HL-60 (cell line): ENCODE results near the gene YTHDF2.

ENCODE experiments used
- POLR2AphosphoS5 ChIP-seq: IDR thresholded peaks from 2 replicates; pipeline ENCODE4 v1.6.1; 2012; ENCODE audit warnings: low read depth
- SPI1 ChIP-seq: IDR thresholded peaks from 2 replicates; pipeline ENCODE4 v1.6.1; 2012; ENCODE audit warnings: low read depth, mild to moderate bottlenecking, borderline replicate concordance
- TF ChIP-seq, protein P1 (sequence below): IDR thresholded peaks from one replicate; pipeline ENCODE4 v1.5.1; 2011; ENCODE audit warnings: low read length, control low read depth, inconsistent platforms; ENCODE audit not compliant: insufficient read depth

DNA sequence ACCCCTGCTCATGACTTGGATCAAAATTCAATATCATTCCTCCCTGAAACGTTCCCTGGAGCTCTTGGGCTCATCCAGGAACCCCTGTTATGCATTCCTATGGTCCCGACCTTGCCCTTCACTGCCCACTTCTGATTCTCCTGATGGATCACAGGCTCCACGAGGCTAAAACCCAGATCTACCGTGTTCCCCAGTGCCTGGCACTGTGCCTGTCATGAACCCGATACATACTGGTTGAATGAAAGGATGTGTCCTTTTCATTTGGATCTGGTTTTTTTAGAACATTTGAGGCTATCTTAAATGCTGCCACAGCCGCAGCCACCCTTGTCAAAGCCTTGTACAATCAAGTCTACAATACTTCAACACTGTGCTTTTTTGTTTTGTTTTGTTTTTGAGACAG is 53.1 kb downstream of the YTHDF2 start:
- TF ChIP-seq, protein P1, sequence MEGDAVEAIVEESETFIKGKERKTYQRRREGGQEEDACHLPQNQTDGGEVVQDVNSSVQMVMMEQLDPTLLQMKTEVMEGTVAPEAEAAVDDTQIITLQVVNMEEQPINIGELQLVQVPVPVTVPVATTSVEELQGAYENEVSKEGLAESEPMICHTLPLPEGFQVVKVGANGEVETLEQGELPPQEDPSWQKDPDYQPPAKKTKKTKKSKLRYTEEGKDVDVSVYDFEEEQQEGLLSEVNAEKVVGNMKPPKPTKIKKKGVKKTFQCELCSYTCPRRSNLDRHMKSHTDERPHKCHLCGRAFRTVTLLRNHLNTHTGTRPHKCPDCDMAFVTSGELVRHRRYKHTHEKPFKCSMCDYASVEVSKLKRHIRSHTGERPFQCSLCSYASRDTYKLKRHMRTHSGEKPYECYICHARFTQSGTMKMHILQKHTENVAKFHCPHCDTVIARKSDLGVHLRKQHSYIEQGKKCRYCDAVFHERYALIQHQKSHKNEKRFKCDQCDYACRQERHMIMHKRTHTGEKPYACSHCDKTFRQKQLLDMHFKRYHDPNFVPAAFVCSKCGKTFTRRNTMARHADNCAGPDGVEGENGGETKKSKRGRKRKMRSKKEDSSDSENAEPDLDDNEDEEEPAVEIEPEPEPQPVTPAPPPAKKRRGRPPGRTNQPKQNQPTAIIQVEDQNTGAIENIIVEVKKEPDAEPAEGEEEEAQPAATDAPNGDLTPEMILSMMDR, result no peak
- TF ChIP-seq SPI1 (no peak), POLR2AphosphoS5 (no peak)
